B cell (primary cell): Measurements from ENCODE around the gene KRT35.

ENCODE experiments used
- EZH2 ChIP-seq: IDR thresholded peaks from 2 replicates; pipeline ENCODE4 v1.6.1; 2012; ENCODE audit warnings: borderline replicate concordance, low read depth, mild to moderate bottlenecking, moderate library complexity, low read length; ENCODE audit not compliant: insufficient read depth, poor library complexity, severe bottlenecking
- TF ChIP-seq, protein P1 (sequence below): fragments of 200-600 bp; IDR thresholded peaks from one replicate; pipeline ENCODE4 v1.8.0; 2022; ENCODE audit warnings: antibody characterized with exemption, mild to moderate bottlenecking

GRCh38 chr17:41448506-41448905 is 32.4 kb downstream of the KRT35 start:
- TF ChIP-seq, protein P1, sequence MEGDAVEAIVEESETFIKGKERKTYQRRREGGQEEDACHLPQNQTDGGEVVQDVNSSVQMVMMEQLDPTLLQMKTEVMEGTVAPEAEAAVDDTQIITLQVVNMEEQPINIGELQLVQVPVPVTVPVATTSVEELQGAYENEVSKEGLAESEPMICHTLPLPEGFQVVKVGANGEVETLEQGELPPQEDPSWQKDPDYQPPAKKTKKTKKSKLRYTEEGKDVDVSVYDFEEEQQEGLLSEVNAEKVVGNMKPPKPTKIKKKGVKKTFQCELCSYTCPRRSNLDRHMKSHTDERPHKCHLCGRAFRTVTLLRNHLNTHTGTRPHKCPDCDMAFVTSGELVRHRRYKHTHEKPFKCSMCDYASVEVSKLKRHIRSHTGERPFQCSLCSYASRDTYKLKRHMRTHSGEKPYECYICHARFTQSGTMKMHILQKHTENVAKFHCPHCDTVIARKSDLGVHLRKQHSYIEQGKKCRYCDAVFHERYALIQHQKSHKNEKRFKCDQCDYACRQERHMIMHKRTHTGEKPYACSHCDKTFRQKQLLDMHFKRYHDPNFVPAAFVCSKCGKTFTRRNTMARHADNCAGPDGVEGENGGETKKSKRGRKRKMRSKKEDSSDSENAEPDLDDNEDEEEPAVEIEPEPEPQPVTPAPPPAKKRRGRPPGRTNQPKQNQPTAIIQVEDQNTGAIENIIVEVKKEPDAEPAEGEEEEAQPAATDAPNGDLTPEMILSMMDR: no peak
- no peak for TF ChIP-seq EZH2
